GM21737 (cell line): ENCODE data around the gene CRADD.
"Not testable (repeated sequence)": the region's sequence is repeated elsewhere in the genome, so short reads cannot be mapped to it uniquely, and the experiment has no call there.

Experiments
- ATAC-seq: cut with Tn5 transposase; IDR thresholded peaks from one replicate; pipeline ENCODE4 v1.9.1; 2021; ENCODE audit warnings: mild to moderate bottlenecking, moderate library complexity; ENCODE audit not compliant: unreplicated experiment

CRADD gene

GRCh38 chr12:93754859-93755258, 77.7 kb downstream of the CRADD start:
- not testable (repeated sequence) for ATAC-seq

GRCh38 chr12:93756288-93756687, 79.1 kb downstream of the CRADD start:
- ATAC-seq = no peak

GRCh38 chr12:93757792-93758694, 80.9 kb downstream of the CRADD start:
- no peak for ATAC-seq

GRCh38 chr12:93758801-93759373, 81.7 kb downstream of the CRADD start:
- no peak for ATAC-seq

- no peak for ATAC-seq
These were observed 82.4 kb downstream of the CRADD start for GRCh38 chr12:93759512-93760081.

- no peak for ATAC-seq
These were observed 83.2 kb downstream of the CRADD start for GRCh38 chr12:93760275-93760875.

- no peak for ATAC-seq
These were observed 85.0 kb downstream of the CRADD start for GRCh38 chr12:93762059-93762719.

- ATAC-seq = no peak
These were observed 85.9 kb downstream of the CRADD start for GRCh38 chr12:93762912-93763553.

- no peak for ATAC-seq
These were observed 86.6 kb downstream of the CRADD start for GRCh38 chr12:93763746-93764147.

- no peak for ATAC-seq
These were observed 89.2 kb downstream of the CRADD start for GRCh38 chr12:93766371-93766770.

GRCh38 chr12:93766796-93767523, 89.8 kb downstream of the CRADD start:
- no peak for ATAC-seq

- no peak for ATAC-seq
These were observed 90.3 kb downstream of the CRADD start for GRCh38 chr12:93767524-93767863.

- no peak for ATAC-seq
These were observed 95.0 kb downstream of the CRADD start for GRCh38 chr12:93772003-93772700.

GRCh38 chr12:93773122-93773871, 96.1 kb downstream of the CRADD start:
- no peak for ATAC-seq

- ATAC-seq = no peak
These were observed 99.4 kb downstream of the CRADD start for GRCh38 chr12:93776581-93777018.

GRCh38 chr12:93777254-93777653, 100.1 kb downstream of the CRADD start:
- no peak for ATAC-seq

GRCh38 chr12:93778306-93778705, 101.1 kb downstream of the CRADD start:
- no peak for ATAC-seq

GRCh38 chr12:93778766-93779165, 101.6 kb downstream of the CRADD start:
- no peak for ATAC-seq
